22Rv1 (cell line): Measurements from ENCODE around the gene SLC27A5.
A peak's percentile ranks its signal among the peaks of the same experiment; 100 is the strongest.

Experiments
- H3K27ac ChIP-seq: fragments of 450-650 bp; 2 replicates; pipeline ENCODE4 v1.5.1; 2017
- ZFX ChIP-seq: fragments of 450-650 bp; IDR thresholded peaks from 2 replicates; pipeline ENCODE4 v1.6.1; 2017; ENCODE audit warnings: antibody characterized with exemption, borderline replicate concordance
- TF ChIP-seq, protein P1 (sequence below): fragments of 450-650 bp; IDR thresholded peaks from 2 replicates; pipeline ENCODE4 v1.5.1; 2017; ENCODE audit warnings: mild to moderate bottlenecking

SLC27A5 gene

GRCh38 chr19:58469241-58470013, 42.4 kb downstream of the SLC27A5 start:
- TF ChIP-seq, protein P1, sequence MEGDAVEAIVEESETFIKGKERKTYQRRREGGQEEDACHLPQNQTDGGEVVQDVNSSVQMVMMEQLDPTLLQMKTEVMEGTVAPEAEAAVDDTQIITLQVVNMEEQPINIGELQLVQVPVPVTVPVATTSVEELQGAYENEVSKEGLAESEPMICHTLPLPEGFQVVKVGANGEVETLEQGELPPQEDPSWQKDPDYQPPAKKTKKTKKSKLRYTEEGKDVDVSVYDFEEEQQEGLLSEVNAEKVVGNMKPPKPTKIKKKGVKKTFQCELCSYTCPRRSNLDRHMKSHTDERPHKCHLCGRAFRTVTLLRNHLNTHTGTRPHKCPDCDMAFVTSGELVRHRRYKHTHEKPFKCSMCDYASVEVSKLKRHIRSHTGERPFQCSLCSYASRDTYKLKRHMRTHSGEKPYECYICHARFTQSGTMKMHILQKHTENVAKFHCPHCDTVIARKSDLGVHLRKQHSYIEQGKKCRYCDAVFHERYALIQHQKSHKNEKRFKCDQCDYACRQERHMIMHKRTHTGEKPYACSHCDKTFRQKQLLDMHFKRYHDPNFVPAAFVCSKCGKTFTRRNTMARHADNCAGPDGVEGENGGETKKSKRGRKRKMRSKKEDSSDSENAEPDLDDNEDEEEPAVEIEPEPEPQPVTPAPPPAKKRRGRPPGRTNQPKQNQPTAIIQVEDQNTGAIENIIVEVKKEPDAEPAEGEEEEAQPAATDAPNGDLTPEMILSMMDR, result no peak
- TF ChIP-seq ZFX, result no peak
- H3K27ac ChIP-seq, result peak overlapping the region; percentile 77; the same call in 1 of the 2 replicates

GRCh38 chr19:58468216-58468839, 43.5 kb downstream of the SLC27A5 start:
- TF ChIP-seq, protein P1, result no peak
- no peak for TF ChIP-seq ZFX
- peak overlapping the region; percentile 77 for H3K27ac ChIP-seq

DNA sequence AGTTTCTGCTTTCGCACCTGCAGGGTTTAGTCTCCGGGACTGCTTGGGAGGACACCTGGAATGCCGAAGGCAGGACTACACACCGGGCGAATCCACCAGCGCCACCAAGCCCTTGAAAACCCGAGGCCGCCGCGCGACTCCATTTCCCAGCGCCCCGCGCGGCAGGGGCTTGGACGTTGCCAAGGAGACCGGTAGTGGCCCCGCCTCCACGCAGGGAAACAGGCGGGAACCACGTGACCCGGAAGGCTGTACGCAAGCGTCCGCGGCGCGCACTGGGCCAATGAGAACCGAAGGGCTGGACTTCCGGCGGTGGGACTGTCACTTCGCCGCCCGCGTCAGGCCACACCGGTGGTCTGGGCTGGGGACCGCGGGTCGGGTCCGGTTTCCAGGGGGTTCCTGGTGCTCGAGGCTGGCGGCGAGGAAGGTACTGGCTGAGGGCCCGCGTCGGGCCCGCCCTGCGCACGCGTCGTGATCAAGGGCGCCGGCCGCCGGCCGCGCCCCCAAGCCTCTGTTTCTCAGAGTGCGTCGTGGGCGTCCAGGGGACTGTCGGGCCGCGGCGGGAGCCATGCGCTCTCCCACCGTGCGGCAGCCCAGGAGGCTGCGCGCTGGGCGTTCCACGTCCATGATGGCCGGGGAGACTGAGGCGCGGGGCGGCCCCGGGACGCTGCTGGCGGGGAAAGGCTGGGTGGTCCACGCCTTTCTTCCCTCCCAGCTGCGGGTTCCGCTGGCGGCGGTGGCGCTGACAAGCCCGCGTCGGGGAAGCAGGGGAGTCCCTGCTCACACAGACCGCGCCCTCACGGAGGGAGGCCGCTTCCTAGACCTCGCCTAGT, 44.8 kb downstream of the SLC27A5 start, which contains the start of gene ZNF324:
Gene ZNF324, plus strand, starts transcription at position 321 of the 830 bp plus-strand sequence. CDS start 2,106 bp downstream, outside the sequence.
- TF ChIP-seq ZFX, result no peak
- TF ChIP-seq, protein P1, result 0 out of 2 replicates have a peak, but pooled peaks have one; percentile 21
- H3K27ac ChIP-seq, result peak within 1 kb of the TSS; percentile 77

DNA sequence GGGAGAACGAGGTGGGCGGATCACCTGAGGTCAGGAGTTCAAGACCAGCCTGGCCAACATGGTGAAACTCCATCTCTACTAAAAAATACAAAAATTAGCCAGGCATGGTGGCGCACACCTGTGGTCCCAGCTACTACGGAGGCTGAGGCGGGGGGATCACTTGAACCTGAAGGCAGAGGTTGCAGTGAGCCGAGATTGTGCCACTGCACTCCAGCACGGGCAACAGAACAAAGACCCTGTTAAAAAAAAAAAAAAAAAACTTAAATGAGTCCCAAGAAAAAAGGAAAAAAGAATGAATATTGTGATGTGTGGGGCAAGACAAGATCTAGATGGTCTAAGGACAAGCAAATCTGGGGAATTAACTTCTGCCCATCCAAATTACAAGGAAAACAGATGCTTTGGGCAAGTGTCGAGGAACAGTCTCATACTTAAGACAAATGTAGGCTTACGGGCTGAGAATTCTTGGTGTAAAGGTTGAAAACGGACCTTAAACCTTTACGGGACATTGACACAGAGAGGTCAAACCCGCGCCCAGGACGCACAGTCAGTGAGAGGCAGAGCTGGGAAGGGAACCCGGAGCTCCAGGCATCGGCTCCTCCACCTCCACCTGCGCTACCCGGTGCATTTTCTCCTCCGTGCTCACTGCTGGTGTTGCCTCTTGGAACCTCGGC, 45.6 kb downstream of the SLC27A5 start:
- TF ChIP-seq ZFX, result no peak
- TF ChIP-seq, protein P1, result no peak
- H3K27ac ChIP-seq, result peak overlapping the region; percentile 77

GRCh38 chr19:58460039-58460438, 51.8 kb downstream of the SLC27A5 start:
- TF ChIP-seq ZFX, result no peak
- TF ChIP-seq, protein P1, result no peak
- H3K27ac ChIP-seq, result no peak overlapping the region

GRCh38 chr19:58456111-58456510, 55.7 kb downstream of the SLC27A5 start:
- TF ChIP-seq ZFX, result no peak
- TF ChIP-seq, protein P1, result no peak

More at GRCh38 chr19:58456111-58456510, 55.7 kb downstream of the SLC27A5 start:
- no peak overlapping the region for H3K27ac ChIP-seq
